HUES64 (cell line): ENCODE data around the gene KCNQ1.

Experiments
- H3K27ac ChIP-seq: 2 replicates; pipeline ENCODE4 v1.7.0; 2013; ENCODE audit warnings: low read depth, low read length, inconsistent platforms
- H3K27me3 ChIP-seq: 2 replicates; pipeline ENCODE4 v1.6.1; 2013; ENCODE audit warnings: mild to moderate bottlenecking, low read length; ENCODE audit not compliant: insufficient read depth
- H3K36me3 ChIP-seq: 2 replicates; pipeline ENCODE4 v1.6.1; 2013; ENCODE audit warnings: mild to moderate bottlenecking, low read length; ENCODE audit not compliant: insufficient read depth
- H3K4me1 ChIP-seq: 2 replicates; pipeline ENCODE4 v1.6.1; 2013; ENCODE audit warnings: mild to moderate bottlenecking, low read length, moderate library complexity; ENCODE audit not compliant: insufficient read depth
- H3K4me3 ChIP-seq: 2 replicates; pipeline ENCODE4 v1.5.1; 2013; ENCODE audit warnings: mild to moderate bottlenecking, low read length, moderate library complexity
- H3K9ac ChIP-seq: 2 replicates; pipeline ENCODE4 v1.6.1; 2013; ENCODE audit warnings: mild to moderate bottlenecking, low read depth, low read length
- H3K9me3 ChIP-seq: 2 replicates; pipeline ENCODE4 v1.6.1; 2013; ENCODE audit warnings: low read depth, low read length; ENCODE audit not compliant: insufficient read depth
- WGBS: fragments of 150-250, 120-280 bp; methylation state at CpG from one replicate; pipeline ENCODE4 v1.1.7; 2013; ENCODE audit warnings: missing lambda C conversion rate; 5-methylcytosine and 5-hydroxymethylcytosine counted together

The KCNQ1 gene

DNA sequence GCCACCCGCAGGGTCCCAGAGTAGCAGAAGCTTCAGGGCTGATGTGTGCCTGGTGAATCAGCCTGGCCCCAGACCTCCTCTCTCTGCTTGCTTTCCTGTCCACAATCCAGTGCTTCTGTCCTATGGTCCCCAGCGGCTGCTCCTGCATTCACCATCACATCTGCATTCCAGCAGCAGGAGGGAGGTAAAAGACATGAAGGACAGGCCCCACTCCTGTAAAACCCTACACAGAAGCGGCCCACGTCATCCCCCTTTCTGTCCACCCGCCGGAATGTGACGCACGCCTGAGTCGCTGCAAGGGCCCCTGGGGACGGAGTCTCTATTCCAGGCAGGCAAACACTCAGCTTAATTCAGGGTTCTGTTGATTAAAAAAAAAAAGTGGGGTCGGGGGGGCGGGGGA, 382.4 kb downstream of the KCNQ1 start:
- Histone ChIP-seq H3K27ac (no peak overlapping the region), H3K4me3 (no peak overlapping the region), H3K9me3 (peaks cover 16% of the 10 kb centered on the region), H3K9ac (no peak overlapping the region), H3K27me3 (peaks cover 9% of the 10 kb centered on the region; the same call in 1 of the 2 replicates), H3K4me1 (peaks cover 11% of the 10 kb centered on the region; the same call in 1 of the 2 replicates), H3K36me3 (no peaks in the 10 kb centered on the region)
- WGBS: 83% methylated on average over 12 of the region's 12 CpGs

DNA sequence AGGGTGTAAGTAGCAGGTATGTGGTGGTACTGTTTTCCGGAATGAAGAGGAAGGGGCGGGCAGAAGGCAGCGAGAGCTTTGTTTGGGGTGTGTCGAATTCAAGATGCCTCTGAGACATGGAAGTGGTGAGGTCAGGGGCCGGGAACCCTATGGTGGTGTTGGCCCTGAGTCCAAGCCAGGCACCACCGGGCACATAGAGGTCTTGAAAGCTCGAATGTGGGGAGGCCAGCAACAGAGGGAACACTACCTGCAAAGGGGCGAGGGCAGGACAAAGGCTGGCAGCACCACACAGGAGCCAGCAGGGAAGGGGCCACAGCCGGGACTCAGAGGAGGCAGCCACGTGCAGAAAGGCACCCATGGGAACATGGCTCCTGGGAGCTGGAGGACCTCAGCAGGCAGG, 383.0 kb downstream of the KCNQ1 start:
- Histone ChIP-seq H3K36me3 (no peaks in the 10 kb centered on the region), H3K9ac (no peak overlapping the region), H3K9me3 (peaks cover 14% of the 10 kb centered on the region), H3K4me3 (no peak overlapping the region), H3K27me3 (peaks cover 9% of the 10 kb centered on the region; the same call in 1 of the 2 replicates), H3K27ac (no peak overlapping the region), H3K4me1 (peaks cover 11% of the 10 kb centered on the region; the same call in 1 of the 2 replicates)
- 90% methylated on average over 10 of the region's 10 CpGs for WGBS

DNA sequence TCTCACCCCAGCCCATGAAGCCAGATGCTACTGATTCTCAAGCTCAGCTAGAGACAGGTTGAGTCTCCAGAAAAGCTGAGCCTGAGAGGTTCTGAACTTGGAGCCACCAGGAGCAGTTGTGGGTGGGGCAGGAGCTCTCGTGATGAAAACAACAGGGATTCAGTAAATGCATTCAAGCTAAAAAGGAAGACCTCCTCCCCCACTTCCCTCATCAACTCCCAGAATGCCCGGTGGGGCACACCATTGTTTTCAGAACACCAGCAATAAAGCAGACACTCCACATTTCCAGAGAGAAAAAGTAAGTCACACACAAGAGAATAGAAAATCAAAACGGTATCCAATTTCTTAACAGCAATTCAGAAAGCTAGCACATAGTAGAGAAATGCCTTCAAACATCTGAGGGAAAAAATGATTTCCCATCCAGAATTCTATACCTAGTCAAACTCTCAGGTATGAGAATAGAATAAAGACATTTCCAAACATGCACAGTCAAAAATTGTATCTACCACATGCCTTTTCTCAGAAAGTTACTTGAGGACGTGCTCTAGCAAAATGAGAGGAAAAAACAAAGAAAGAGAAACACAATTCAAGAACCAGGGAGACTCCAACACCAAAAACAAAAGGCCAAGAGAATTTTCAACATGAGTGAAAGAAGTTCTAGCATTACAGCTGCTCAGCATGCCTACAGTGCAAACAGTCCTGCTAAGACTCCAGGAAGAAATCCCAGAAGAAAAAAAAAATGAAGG, 383.9 kb downstream of the KCNQ1 start:
- no peak overlapping the region for H3K27ac ChIP-seq
- no peaks in the 10 kb centered on the region for H3K36me3 ChIP-seq
- H3K4me3 ChIP-seq: no peak overlapping the region
- peaks cover 9% of the 10 kb centered on the region; the same call in 1 of the 2 replicates for H3K9me3 ChIP-seq
- WGBS: 86% methylated on average over 4 of the region's 4 CpGs
- peaks cover 11% of the 10 kb centered on the region; the same call in 1 of the 2 replicates for H3K4me1 ChIP-seq
- H3K9ac ChIP-seq: no peak overlapping the region
- peaks cover 9% of the 10 kb centered on the region; the same call in 1 of the 2 replicates for H3K27me3 ChIP-seq

DNA sequence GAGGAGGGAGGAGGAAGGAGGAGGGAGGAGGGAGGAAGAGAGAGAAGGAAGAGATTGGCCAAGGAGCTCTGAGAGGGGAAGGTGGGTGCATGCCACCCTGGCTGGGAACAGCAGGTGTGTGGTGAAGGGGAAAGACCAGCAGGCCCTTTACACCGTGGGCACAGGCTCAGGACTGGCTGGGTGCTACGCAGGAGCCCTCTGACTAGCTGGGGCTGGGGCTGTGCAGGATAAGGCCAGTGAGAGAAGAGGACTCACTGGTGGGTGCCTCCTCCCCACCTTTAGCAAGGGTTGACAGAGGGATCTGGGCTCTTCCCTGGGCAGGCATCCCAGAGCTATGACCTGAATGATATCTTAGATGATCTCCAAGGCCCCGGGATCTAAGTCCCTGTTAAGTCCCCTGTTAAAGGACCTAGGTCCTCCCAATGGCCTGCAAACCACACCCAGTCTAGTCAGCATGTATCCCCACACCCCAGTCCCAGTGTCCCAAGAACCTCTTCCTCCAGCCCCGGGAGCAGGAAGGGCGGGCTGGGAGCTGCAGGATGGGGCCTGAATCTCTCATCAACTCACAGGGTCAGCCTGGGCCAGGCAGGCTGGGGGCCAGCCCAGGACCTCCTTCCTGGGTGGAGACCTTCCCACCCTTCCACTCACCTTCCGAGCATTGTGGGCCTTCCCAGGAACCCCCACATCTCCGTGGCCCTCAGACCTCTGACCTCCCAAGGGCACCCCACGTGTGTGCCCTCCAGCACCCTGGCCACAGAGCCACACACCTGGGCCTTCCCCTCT, 385.4 kb downstream of the KCNQ1 start:
- peaks cover 9% of the 10 kb centered on the region; the same call in 1 of the 2 replicates for H3K27me3 ChIP-seq
- 91% methylated on average over 8 of the region's 8 CpGs for WGBS
- no peak overlapping the region for H3K4me3 ChIP-seq
- H3K36me3 ChIP-seq: no peaks in the 10 kb centered on the region
- peaks cover 11% of the 10 kb centered on the region; the same call in 1 of the 2 replicates for H3K4me1 ChIP-seq
- H3K27ac ChIP-seq: no peak overlapping the region
- H3K9me3 ChIP-seq: peaks cover 9% of the 10 kb centered on the region; the same call in 1 of the 2 replicates
- no peak overlapping the region for H3K9ac ChIP-seq

DNA sequence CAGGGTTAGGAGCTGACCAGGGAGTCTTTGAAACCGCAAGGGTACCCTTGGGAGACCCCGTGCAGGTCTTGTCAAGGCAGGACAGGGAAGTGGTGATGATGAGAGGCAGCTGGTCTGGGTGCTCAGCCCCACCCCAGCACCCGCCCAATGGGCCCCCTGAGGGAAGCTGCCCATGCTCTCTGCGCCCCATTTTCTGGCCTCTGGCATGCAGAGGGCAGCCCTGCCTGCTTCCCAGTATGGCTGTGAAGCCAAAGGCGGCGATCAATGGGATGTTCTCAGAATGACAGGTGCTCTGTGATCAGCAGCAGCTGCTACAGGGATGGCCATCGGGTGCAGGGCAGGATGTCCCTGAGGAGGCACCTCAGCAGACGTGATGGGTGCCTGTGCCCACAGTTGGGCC, 386.1 kb downstream of the KCNQ1 start:
- Histone ChIP-seq H3K9me3 (peaks cover 9% of the 10 kb centered on the region; the same call in 1 of the 2 replicates), H3K4me3 (no peak overlapping the region), H3K27me3 (peaks cover 9% of the 10 kb centered on the region; the same call in 1 of the 2 replicates), H3K36me3 (no peaks in the 10 kb centered on the region), H3K27ac (no peak overlapping the region), H3K9ac (no peak overlapping the region), H3K4me1 (peaks cover 13% of the 10 kb centered on the region; the same call in 1 of the 2 replicates)
- WGBS: 94% methylated on average over 8 of the region's 8 CpGs

DNA sequence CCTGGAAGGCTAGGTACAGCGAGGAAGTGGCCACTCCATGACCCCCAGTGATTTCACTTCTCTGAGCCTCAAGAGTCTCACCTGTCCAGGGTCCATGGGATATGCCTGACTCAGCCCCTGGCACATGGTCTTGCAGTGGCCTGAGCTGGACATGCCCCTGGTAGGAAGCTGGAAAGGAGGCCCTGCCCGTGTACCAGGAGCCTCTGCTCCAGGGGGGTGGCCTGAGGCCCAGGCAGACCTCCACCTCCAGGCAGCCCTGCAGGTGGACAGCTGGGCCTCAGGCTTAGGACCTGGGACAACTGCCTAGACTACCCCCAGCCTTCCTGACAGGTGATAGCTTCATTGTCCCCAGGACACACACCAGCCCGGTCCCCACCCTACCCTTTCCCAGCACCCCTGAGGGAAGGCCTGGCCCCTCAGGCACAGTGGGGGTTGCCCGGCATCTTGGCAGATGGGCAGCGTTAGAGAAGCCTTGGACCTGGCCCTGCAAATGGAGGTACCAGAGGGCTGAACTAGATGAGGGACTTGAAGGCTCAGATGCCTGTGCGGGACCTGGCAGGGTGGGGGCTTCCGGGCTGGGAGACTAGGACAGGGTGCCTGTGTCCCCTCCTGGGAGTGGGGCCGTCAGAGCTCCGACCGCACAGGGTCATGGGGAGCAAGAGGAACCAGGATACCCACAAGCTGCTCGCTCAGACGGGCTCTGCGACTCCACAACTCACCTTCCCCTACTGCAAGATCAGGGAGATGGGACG, 387.1 kb downstream of the KCNQ1 start:
- Histone ChIP-seq H3K27ac (no peak overlapping the region), H3K36me3 (no peaks in the 10 kb centered on the region), H3K27me3 (peaks cover 4% of the 10 kb centered on the region), H3K4me3 (no peak overlapping the region), H3K4me1 (peaks cover 5% of the 10 kb centered on the region; the same call in 1 of the 2 replicates), H3K9ac (no peak overlapping the region), H3K9me3 (peaks cover 9% of the 10 kb centered on the region; the same call in 1 of the 2 replicates)
- 95% methylated on average over 14 of the region's 14 CpGs for WGBS

DNA sequence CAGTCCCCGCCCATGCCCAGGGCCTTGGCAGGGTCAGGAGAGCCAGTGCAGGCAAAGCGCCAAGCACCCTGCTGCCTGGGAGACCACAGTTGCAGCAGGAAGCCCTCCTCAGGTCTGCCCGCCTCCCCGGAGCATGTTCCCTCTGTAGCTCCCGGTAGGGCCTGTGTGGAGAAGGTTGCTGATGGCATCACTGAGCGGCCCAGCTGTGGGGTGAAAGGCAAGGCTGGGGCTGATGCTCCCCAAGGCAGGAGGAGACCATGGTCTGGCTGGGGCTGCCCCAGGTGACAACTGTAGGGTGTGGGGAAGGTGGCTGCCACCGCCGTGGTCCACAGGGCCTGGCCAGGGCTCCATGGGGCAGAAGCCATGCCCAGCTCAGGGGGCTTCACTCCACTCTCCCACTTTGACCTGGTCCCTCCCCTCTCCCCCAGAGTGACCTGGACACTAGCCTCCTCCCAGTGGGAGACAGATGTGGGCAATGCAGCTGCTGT, 387.8 kb downstream of the KCNQ1 start:
- WGBS: 80% methylated on average over 8 of the region's 8 CpGs
- H3K36me3 ChIP-seq: no peaks in the 10 kb centered on the region

DNA sequence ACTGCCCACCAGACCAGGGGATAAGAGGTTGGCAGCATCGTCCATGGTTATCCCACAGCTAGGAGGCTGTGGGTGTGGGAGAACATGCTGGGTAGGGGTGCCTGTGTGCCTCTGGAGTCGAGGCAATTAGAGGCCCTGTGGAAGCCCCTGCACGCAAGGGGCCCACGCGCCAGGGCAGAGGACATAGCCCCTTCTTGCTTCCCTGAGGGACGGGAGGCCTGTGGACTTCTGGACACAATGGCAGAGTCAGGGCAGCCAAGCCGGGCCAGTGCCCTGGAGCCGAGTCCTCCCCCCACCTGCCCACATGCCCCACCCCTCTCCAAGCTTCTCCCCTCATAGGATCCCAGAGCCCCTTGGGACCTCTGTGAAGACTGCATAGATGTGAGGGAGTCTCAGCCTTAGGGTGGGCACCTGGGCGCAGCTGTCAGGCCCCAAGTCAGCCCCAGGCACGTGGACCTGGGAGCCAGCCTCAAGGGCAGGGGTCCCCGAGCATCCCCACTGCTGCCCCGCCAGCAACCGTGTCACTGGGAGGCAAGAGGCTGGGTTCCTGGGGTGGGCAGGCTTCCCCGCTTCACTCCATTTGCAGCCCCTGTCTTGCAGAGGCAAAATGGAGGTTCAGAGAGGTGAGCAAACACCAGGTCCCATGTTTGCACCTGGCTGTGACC, 388.4 kb downstream of the KCNQ1 start:
- 88% methylated on average over 14 of the region's 14 CpGs for WGBS
- Histone ChIP-seq H3K27ac (no peak overlapping the region), H3K36me3 (no peaks in the 10 kb centered on the region), H3K9ac (no peak overlapping the region), H3K4me1 (0 out of 2 replicates have a peak, but pooled peaks cover 2% of the 10 kb centered on the region), H3K4me3 (no peak overlapping the region), H3K27me3 (no peaks in the 10 kb centered on the region; the same call in none of the 2 replicates), H3K9me3 (peaks cover 9% of the 10 kb centered on the region; the same call in 1 of the 2 replicates)

More for the DNA sequence above, 387.8 kb downstream of the KCNQ1 start:
- Histone ChIP-seq H3K9me3 (peaks cover 9% of the 10 kb centered on the region; the same call in 1 of the 2 replicates), H3K27ac (no peak overlapping the region), H3K4me3 (no peak overlapping the region), H3K27me3 (peaks cover 2% of the 10 kb centered on the region), H3K4me1 (0 out of 2 replicates have a peak, but pooled peaks cover 2% of the 10 kb centered on the region), H3K9ac (no peak overlapping the region)

DNA sequence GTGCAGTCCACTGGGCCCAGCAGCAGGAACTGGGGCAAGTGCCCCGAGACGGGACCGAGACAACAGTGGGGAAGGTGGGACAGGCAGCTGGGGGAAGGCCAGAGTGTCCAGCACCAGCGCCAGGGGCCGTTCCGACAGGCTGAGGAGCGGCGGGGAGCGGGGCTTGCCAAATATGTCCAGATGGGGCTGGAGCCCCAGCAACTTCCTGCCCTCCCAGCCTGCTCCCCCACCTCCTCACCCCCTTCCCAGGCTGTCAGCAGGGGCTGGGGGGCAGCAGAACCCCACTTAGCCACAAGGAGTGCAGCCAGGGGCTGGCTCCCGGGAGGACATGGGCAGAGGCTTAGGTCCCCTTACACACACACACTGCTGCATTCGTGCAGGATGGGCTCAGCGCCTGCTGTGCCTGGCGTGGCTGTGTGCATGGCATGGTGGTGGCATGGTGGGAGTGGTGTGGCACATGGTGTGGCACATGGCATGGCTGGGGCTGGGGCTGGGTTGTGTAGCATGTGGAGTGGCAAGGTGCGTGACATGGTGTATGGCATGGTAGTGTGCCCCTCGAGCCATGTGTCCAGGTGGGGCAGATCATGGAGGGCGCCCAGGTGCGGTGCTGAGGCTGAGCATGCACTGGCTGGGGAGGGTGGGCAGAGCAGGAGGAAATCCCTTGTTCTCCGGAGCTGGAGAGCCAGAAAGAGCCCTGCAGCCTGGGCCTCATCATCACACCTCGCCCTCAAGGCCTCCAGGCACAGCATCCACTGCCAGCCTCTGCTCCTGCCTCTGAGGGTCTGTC, 389.1 kb downstream of the KCNQ1 start:
- H3K4me1 ChIP-seq: 0 out of 2 replicates have a peak, but pooled peaks cover 2% of the 10 kb centered on the region
- no peak overlapping the region for H3K9ac ChIP-seq
- H3K27me3 ChIP-seq: no peaks in the 10 kb centered on the region; the same call in none of the 2 replicates
- no peak overlapping the region for H3K27ac ChIP-seq
- no peaks in the 10 kb centered on the region for H3K36me3 ChIP-seq
- H3K4me3 ChIP-seq: no peak overlapping the region
- WGBS: 92% methylated on average over 19 of the region's 19 CpGs
- H3K9me3 ChIP-seq: peaks cover 5% of the 10 kb centered on the region; the same call in 1 of the 2 replicates
